Neural cell (in vitro differentiated cells): ENCODE results near the gene SLC25A21. TPM values are rescaled to one million over a fixed set of nuclear protein-coding genes. Genes with fewer than 3 reads are reported as not detected.

Experiments used
- H2AFZ ChIP-seq: fragments of 200-600, 300-800 bp; sonication (generic), shearing (Covaris generic); 2 replicates; pipeline ENCODE4 v1.6.0; 2014; ENCODE audit warnings: low read depth, mild to moderate bottlenecking, antibody characterized with exemption, low read length, moderate library complexity
- H3F3A ChIP-seq: fragments of 200-600 bp; shearing (Covaris generic); 2 replicates; pipeline ENCODE4 v1.6.1; 2016; ENCODE audit warnings: mild to moderate bottlenecking, moderate library complexity, mixed read lengths, antibody characterized with exemption, low read length; ENCODE audit not compliant: insufficient read depth, poor library complexity, severe bottlenecking
- H3K27ac ChIP-seq: fragments of 200-600, 300-800 bp; sonication (generic), shearing (Covaris generic); 2 replicates; pipeline ENCODE4 v1.5.1; 2014; ENCODE audit warnings: mild to moderate bottlenecking, low read length, moderate library complexity
- H3K27me3 ChIP-seq: fragments of 300-800, 200-600 bp; sonication (generic), shearing (Covaris generic); 2 replicates; pipeline ENCODE4 v1.6.0; 2014; ENCODE audit warnings: mild to moderate bottlenecking, low read depth, low read length, moderate library complexity; ENCODE audit not compliant: insufficient read depth
- H3K36me3 ChIP-seq: fragments of 300-800, 200-600 bp; sonication (generic), shearing (Covaris generic); 2 replicates; pipeline ENCODE4 v1.5.1; 2014; ENCODE audit warnings: mild to moderate bottlenecking, antibody characterized with exemption, low read length, moderate library complexity; ENCODE audit not compliant: insufficient read depth
- H3K4me2 ChIP-seq: fragments of 300-800, 200-600 bp; sonication (generic), shearing (Covaris generic); 2 replicates; pipeline ENCODE4 v1.6.0; 2014; ENCODE audit warnings: mild to moderate bottlenecking, low read length
- H3K4me3 ChIP-seq: fragments of 300-800, 200-600 bp; sonication (generic), shearing (Covaris generic); 2 replicates; pipeline ENCODE4 v1.5.1; 2014; ENCODE audit warnings: mild to moderate bottlenecking, low read length, moderate library complexity
- H3K79me2 ChIP-seq: fragments of 200-600 bp; shearing (Covaris generic); replicated peaks from 2 replicates; pipeline ENCODE4 v1.6.0; 2014; ENCODE audit warnings: mild to moderate bottlenecking, low read length, moderate library complexity; ENCODE audit not compliant: insufficient read depth
- H3K9ac ChIP-seq: fragments of 300-800, 200-600 bp; sonication (generic), shearing (Covaris generic); 2 replicates; pipeline ENCODE4 v1.6.1; 2016; ENCODE audit warnings: mild to moderate bottlenecking, low read length, mixed read lengths
- H3K9me2 ChIP-seq: fragments of 200-600 bp; shearing (Covaris generic); 2 replicates; pipeline ENCODE4 v1.6.1; 2016; ENCODE audit warnings: mild to moderate bottlenecking, low read length, mixed read lengths; ENCODE audit not compliant: insufficient read depth
- H3K9me3 ChIP-seq: fragments of 200-600, 300-800 bp; sonication (generic), shearing (Covaris generic); 2 replicates; pipeline ENCODE4 v1.6.1; 2016; ENCODE audit warnings: mild to moderate bottlenecking, mixed run types, low read length, moderate library complexity, mixed read lengths
- H4K20me1 ChIP-seq: fragments of 200-600 bp; shearing (Covaris generic); 2 replicates; pipeline ENCODE4 v1.6.1; 2016; ENCODE audit warnings: mild to moderate bottlenecking, mixed run types; ENCODE audit not compliant: insufficient read depth
- CTCF ChIP-seq: fragments of 450-650 bp; IDR thresholded peaks from 2 replicates; pipeline ENCODE4 v1.5.1; 2014; ENCODE audit warnings: antibody characterized with exemption, mild to moderate bottlenecking, moderate library complexity; ENCODE audit not compliant: poor library complexity, severe bottlenecking
- EP300 ChIP-seq: fragments of 450-650 bp; conservative IDR thresholded peaks from 2 replicates; pipeline ENCODE4 v1.6.1; 2014; ENCODE audit warnings: antibody characterized with exemption, mild to moderate bottlenecking, moderate library complexity; ENCODE audit not compliant: poor library complexity, severe bottlenecking
- EZH2 ChIP-seq: fragments of 200-600, 300-800 bp; shearing (Covaris generic), sonication (generic); IDR thresholded peaks from 2 replicates; pipeline ENCODE4 v1.6.1; 2014; ENCODE audit warnings: antibody characterized with exemption, low read length, borderline replicate concordance, mild to moderate bottlenecking; ENCODE audit not compliant: insufficient read depth, poor library complexity, severe bottlenecking
- MXI1 ChIP-seq: fragments of 450-650 bp; conservative IDR thresholded peaks from 2 replicates; pipeline ENCODE4 v1.6.1; 2014; ENCODE audit warnings: antibody characterized with exemption, mild to moderate bottlenecking; ENCODE audit not compliant: poor library complexity, severe bottlenecking
- POLR2AphosphoS5 ChIP-seq: IDR thresholded peaks from 2 replicates; pipeline ENCODE4 v1.6.1; 2012
- RAD21 ChIP-seq: fragments of 450-650 bp; conservative IDR thresholded peaks from 2 replicates; pipeline ENCODE4 v1.6.1; 2014; ENCODE audit warnings: antibody characterized with exemption, mild to moderate bottlenecking, moderate library complexity
- REST ChIP-seq: IDR thresholded peaks from 2 replicates; pipeline ENCODE4 v1.6.1; 2012; ENCODE audit warnings: borderline replicate concordance
- SMC3 ChIP-seq: fragments of 450-650 bp; conservative IDR thresholded peaks from 2 replicates; pipeline ENCODE4 v1.6.1; 2014; ENCODE audit warnings: antibody characterized with exemption, mild to moderate bottlenecking, moderate library complexity; ENCODE audit not compliant: poor library complexity
- TAF1 ChIP-seq: IDR thresholded peaks from 2 replicates; pipeline ENCODE4 v1.6.1; 2012; ENCODE audit warnings: low read depth
- polyA plus RNA-seq: library from polyadenylated mRNA; depleted of rRNA; stranded (reverse); fragments of >200 nt; gene quantifications from 2 replicates; pipeline ENCODE4 v1.2.3, GENCODE V29; 2014

Gene SLC25A21
- polyA plus RNA-seq, 1 donor from 2014 or later: 0.35 TPM

GRCh38 chr14:37172936-37173614, 669 bp upstream of the SLC25A21 start:
- peak overlapping the region; percentile 63 for H3K4me2 ChIP-seq
- H3F3A ChIP-seq: no peaks in the 10 kb centered on the region
- no peak for TF ChIP-seq EZH2
- no peak for TF ChIP-seq SMC3
- TF ChIP-seq REST: no peak
- no peak for TF ChIP-seq CTCF
- TF ChIP-seq EP300: no peak
- no peak for TF ChIP-seq RAD21
- no peak for TF ChIP-seq MXI1
- no peak for TF ChIP-seq POLR2AphosphoS5
- TF ChIP-seq TAF1: no peak
- H3K9me3 ChIP-seq: no peaks in the 10 kb centered on the region
- H3K9ac ChIP-seq: peak overlapping the region; percentile 61
- H4K20me1 ChIP-seq: no peaks in the 10 kb centered on the region
- H3K27ac ChIP-seq: no peak overlapping the region
- H3K4me3 ChIP-seq: peak overlapping the region; percentile 90
- H3K9me2 ChIP-seq: no peaks in the 10 kb centered on the region
- no peaks in the 10 kb centered on the region for H3K36me3 ChIP-seq
- H2AFZ ChIP-seq: no peak overlapping the region
- H3K79me2 ChIP-seq: no peaks in the 10 kb centered on the region
- H3K27me3 ChIP-seq: peaks cover 5% of the 10 kb centered on the region

- Histone ChIP-seq H2AFZ (peak overlapping the region; percentile 46), H3K9me2 (no peaks in the 10 kb centered on the region), H3K4me2 (peak overlapping the region; percentile 63), H3K27me3 (peaks cover 5% of the 10 kb centered on the region), H3K9ac (no peak overlapping the region), H3K4me3 (peak overlapping the region; percentile 90), H4K20me1 (no peaks in the 10 kb centered on the region), H3K36me3 (no peaks in the 10 kb centered on the region), H3K27ac (no peak overlapping the region), H3F3A (no peaks in the 10 kb centered on the region), H3K79me2 (no peaks in the 10 kb centered on the region), H3K9me3 (no peaks in the 10 kb centered on the region)
- TF ChIP-seq TAF1: no peak
- no peak for TF ChIP-seq RAD21
- no peak for TF ChIP-seq CTCF
- TF ChIP-seq SMC3: no peak
- no peak for TF ChIP-seq EP300
- TF ChIP-seq EZH2: no peak
- TF ChIP-seq POLR2AphosphoS5: no peak
- TF ChIP-seq REST: no peak
- TF ChIP-seq MXI1: no peak
Observed at GRCh38 chr14:37171678-37172023, 755 bp downstream of the SLC25A21 start.
